Measurements from ENCODE around the gene CHST5. TPM values are rescaled to one million over a fixed set of nuclear protein-coding genes. Genes with fewer than 3 reads are reported as not detected.

CHST5 gene
- total RNA-seq, 2 donors from 2014 or later: 0.26 to 1.1 TPM

DNA sequence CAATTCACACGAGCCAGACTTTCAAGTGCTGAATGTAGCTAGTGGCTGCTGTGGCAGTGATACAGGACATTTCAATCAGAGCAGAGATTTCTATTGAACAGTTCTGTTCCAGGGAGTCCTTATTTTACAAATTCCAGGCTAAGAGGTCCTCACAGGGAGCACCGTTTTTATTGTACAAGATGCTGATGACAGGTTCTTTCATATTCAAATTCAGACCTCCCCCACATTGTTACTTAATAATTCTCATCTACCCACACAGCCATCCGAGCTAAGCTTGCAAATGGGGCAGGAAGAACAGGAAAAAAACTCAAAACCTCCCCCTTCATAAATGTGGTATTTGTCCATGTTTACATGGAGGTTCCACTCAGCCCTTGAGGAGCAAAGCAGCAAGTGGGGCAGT is 40.0 kb upstream of the CHST5 start:
- Mint-ChIP-seq H3K36me3 (ENCODE audit: low read depth) (peaks cover 71% of the 10 kb centered on the region), H3K9me3 (no peaks in the 10 kb centered on the region), H3K4me3 (no peak overlapping the region), H3K27me3 (ENCODE audit: insufficient read depth) (no peaks in the 10 kb centered on the region), H3K4me1 (peaks cover 7% of the 10 kb centered on the region), H3K27ac (no peak overlapping the region)
- Histone ChIP-seq H3K9me3 (ENCODE audit: control insufficient read depth, low read length) (no peaks in the 10 kb centered on the region), H3K27ac (ENCODE audit: low read depth, low read length) (no peak overlapping the region), H3K9ac (ENCODE audit: extremely low read depth, low read length, poor library complexity, severe bottlenecking) (no peak overlapping the region), H3K4me1 (ENCODE audit: control insufficient read depth, insufficient read depth, low read length) (no peaks in the 10 kb centered on the region), H3K36me3 (ENCODE audit: control insufficient read depth, insufficient read depth, low read length) (peaks cover 77% of the 10 kb centered on the region), H3K27me3 (ENCODE audit: control insufficient read depth, insufficient read depth, low read length, poor library complexity, severe bottlenecking) (no peaks in the 10 kb centered on the region), H3K4me3 (ENCODE audit: low read length) (no peak overlapping the region)
- no peak for DNase-seq
- WGBS, 2 experiments (ENCODE audit: insufficient coverage in 1 of 2, insufficient read length in 1 of 2): 67 to 86% methylated on average over 1 to 3 of the region's 3 CpGs
- TF ChIP-seq, protein P1, sequence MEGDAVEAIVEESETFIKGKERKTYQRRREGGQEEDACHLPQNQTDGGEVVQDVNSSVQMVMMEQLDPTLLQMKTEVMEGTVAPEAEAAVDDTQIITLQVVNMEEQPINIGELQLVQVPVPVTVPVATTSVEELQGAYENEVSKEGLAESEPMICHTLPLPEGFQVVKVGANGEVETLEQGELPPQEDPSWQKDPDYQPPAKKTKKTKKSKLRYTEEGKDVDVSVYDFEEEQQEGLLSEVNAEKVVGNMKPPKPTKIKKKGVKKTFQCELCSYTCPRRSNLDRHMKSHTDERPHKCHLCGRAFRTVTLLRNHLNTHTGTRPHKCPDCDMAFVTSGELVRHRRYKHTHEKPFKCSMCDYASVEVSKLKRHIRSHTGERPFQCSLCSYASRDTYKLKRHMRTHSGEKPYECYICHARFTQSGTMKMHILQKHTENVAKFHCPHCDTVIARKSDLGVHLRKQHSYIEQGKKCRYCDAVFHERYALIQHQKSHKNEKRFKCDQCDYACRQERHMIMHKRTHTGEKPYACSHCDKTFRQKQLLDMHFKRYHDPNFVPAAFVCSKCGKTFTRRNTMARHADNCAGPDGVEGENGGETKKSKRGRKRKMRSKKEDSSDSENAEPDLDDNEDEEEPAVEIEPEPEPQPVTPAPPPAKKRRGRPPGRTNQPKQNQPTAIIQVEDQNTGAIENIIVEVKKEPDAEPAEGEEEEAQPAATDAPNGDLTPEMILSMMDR (conservative IDR thresholded peaks at IDR 0.05): no peak

DNA sequence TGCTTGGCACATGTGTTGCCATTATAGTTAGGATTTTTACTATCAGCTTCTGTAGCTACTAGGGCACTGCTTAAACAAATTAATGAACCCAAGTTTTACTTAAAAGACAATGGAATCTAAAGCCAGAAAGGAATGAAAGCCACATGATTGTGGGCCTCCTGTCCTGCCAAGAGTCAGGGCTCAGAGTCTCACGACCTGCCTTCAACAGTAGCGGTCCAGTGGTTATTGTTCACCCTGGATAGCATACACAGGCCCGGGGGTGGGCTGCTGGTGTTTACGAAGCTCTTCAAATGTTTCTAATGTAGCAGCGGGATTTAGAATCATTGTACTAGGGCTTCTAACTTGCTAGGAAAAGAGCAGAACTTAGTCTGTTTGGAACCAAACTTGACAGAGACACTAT is 38.0 kb upstream of the CHST5 start:
- Mint-ChIP-seq H3K9me3 (no peaks in the 10 kb centered on the region), H3K27ac (no peak overlapping the region), H3K36me3 (ENCODE audit: low read depth) (peaks cover 69% of the 10 kb centered on the region), H3K27me3 (ENCODE audit: insufficient read depth) (no peaks in the 10 kb centered on the region), H3K4me1 (peaks cover 7% of the 10 kb centered on the region), H3K4me3 (no peak overlapping the region)
- Histone ChIP-seq H3K27me3 (ENCODE audit: control insufficient read depth, insufficient read depth, low read length, poor library complexity, severe bottlenecking) (no peaks in the 10 kb centered on the region), H3K36me3 (ENCODE audit: control insufficient read depth, insufficient read depth, low read length) (peaks cover 92% of the 10 kb centered on the region), H3K9ac (ENCODE audit: extremely low read depth, low read length, poor library complexity, severe bottlenecking) (no peak overlapping the region), H3K4me3 (ENCODE audit: low read length) (no peak overlapping the region), H3K27ac (ENCODE audit: low read depth, low read length) (no peak overlapping the region), H3K9me3 (ENCODE audit: control insufficient read depth, low read length) (no peaks in the 10 kb centered on the region), H3K4me1 (ENCODE audit: control insufficient read depth, insufficient read depth, low read length) (no peaks in the 10 kb centered on the region)
- DNase-seq: no peak
- WGBS, 2 experiments (ENCODE audit: insufficient coverage in 1 of 2, insufficient read length in 1 of 2): 94 to 98% methylated on average over 5 of the region's 5 CpGs
- TF ChIP-seq, protein P1 (conservative IDR thresholded peaks at IDR 0.05): no peak

DNA sequence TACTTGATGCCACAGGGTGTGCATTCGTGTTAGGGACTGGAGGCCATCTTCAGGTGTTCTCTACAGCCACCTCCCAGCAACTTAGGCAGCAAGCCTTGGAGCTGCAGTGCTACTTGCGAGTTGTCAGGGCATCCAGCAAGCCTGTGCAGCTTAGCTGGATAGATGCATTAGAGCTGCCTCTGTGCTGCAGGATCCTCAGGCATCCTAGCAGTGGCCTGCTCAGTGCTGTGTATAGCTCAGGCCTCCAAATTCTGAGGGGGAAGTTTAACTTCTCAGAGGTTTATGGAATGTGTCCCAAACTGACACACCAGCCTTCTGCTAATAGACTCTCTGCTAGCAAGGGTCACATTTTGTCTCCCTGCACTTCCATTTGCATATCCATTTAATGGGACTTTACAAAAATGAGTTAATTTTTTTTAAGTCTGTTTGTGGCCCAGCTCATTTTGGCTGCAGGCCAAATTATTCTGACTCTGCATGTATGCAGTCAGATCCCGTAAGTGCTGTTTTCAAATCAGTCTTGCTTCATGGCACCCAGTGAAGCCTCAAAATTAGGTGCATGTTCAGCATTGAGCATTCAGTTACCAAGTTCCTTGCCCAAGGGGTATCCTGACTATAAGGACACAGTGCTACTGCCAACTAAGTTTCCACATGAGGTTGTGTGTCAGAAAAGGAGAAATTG is 37.1 kb upstream of the CHST5 start:
- Mint-ChIP-seq H3K27ac (no peak overlapping the region), H3K27me3 (ENCODE audit: insufficient read depth) (no peaks in the 10 kb centered on the region), H3K9me3 (no peaks in the 10 kb centered on the region), H3K4me1 (peaks cover 7% of the 10 kb centered on the region), H3K4me3 (no peak overlapping the region), H3K36me3 (ENCODE audit: low read depth) (peaks cover 71% of the 10 kb centered on the region)
- H3K4me1 ChIP-seq (ENCODE audit: control insufficient read depth, insufficient read depth, low read length): no peaks in the 10 kb centered on the region
- TF ChIP-seq, protein P1 (conservative IDR thresholded peaks at IDR 0.05): no peak
- DNase-seq: no peak
- no peaks in the 10 kb centered on the region for H3K9me3 ChIP-seq (ENCODE audit: control insufficient read depth, low read length)
- H3K27ac ChIP-seq (ENCODE audit: low read depth, low read length): no peak overlapping the region
- no peaks in the 10 kb centered on the region for H3K27me3 ChIP-seq (ENCODE audit: control insufficient read depth, insufficient read depth, low read length, poor library complexity, severe bottlenecking)
- 91 to 100% methylated on average over 3 of the region's 3 CpGs for WGBS, 2 experiments (ENCODE audit: insufficient coverage in 1 of 2, insufficient read length in 1 of 2)
- H3K36me3 ChIP-seq (ENCODE audit: control insufficient read depth, insufficient read depth, low read length): peaks cover 93% of the 10 kb centered on the region
- H3K9ac ChIP-seq (ENCODE audit: extremely low read depth, low read length, poor library complexity, severe bottlenecking): no peak overlapping the region
- no peak overlapping the region for H3K4me3 ChIP-seq (ENCODE audit: low read length)

Data from endodermal cell (in vitro differentiated cells).